GM10847 (cell line): ENCODE data around the gene FPR2.

Source experiments
- POLR2A ChIP-seq: IDR thresholded peaks from 2 replicates; pipeline ENCODE4 v1.6.1; 2011; ENCODE audit not compliant: insufficient read length; ENCODE audit errors: extremely low read depth

FPR2 gene

DNA sequence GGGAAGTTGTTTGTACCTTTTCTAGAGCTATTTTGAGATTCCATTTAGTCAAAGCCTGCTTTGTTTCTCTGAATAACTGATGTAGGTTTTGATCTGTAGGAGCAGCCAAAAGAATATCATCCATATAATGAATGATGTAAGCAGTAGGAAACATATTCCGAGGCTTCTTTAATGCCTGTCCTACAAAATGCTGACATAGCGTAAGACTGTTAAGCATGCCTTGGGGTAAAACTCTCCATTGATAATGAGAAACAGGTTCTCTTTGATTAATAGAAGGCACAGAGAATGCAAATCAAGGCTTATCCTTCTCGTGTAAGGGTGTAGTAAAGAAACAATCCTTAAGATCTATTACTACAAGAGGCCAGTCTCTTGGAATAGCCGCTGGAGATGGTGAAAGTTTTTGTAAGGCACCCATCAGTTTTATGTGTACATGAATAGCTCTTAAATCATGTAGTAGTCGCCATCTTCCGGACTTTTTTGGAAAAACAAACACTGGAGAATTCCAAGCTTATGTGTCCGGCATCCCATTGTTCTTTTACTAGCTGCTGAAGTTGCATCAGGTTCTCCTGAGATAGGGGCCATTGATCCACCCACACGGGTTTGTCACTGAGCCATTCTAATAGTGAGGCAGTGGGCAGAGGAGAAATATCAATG lies 47.5 kb downstream of the FPR2 start:
- no peak for TF ChIP-seq POLR2A

DNA sequence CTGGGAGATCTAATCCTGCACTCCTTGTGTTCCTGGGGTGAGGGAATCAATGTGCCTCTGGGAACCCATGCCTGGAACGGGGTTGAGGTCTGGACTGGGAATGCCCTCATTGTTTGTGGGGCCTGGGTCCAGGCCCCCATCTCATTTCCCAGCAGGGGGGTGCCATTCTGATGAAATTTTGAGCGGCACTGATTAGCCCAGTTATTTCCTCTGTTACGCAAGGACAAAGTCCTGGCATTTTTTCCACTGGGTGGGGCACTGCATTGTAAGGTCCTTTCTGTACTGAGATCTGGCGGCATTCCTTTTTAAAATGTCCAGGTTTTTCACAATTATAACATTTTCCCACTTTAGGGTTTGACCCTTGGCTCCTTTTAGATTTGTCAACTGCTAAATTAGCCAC lies 48.8 kb downstream of the FPR2 start:
- TF ChIP-seq POLR2A = no peak

DNA sequence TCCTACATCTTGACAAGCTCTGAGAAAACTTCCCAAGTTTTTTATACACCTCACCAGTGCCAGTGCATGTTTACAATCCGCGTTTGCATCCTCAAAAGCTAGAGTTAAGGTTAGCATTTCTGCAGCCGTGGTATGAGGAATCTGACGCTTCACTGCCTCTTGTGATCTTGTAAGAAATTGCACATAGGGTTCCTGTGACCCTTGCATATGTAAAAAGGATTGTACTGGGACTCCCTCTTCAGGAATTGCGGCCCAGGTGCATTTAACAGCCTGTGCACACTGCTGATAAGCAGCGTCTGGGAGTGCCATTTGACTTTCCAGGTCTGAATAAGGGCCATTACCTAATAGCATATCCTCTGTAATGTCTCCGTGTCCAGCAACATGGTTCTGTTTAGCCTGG lies 49.2 kb downstream of the FPR2 start:
- TF ChIP-seq POLR2A = no peak

DNA sequence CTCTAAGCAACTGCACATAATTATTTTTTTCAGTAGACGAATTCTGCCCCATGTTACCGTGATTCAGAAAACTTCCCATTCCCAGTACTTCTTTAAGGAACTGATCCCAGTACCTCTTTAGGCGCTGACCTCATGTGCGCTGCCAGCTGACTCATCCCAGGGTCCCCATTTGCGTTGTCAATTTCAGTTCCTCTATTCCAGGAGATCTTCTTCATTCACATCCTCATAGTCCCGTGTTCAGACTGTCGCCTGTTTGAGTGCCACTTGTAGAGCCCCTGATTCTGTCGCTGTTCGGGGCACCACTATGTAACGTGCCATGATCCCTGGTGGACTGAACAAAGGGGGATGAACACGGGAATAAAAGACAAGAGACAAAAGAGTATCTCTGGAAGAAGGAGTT lies 50.4 kb downstream of the FPR2 start:
- no peak for TF ChIP-seq POLR2A

DNA sequence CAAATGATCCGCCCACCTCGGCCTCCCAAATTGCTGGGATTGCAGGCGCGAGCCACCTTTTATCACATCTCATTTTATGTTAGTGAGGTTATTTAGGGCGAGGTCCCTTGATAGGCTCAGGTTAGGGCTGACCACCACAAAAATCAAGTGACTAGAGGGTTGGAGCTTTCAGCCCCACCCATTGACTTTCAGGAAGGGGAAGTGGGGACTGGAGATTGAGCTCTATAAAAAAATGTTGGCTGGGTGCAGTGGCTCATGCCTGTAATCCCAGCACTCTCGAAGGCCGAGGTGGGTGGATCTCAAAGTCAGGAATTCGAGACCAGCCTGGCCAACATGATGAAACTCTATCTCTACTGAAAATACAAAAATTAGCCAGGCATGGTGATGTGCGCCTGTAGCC lies 54.1 kb downstream of the FPR2 start:
- no peak for TF ChIP-seq POLR2A

DNA sequence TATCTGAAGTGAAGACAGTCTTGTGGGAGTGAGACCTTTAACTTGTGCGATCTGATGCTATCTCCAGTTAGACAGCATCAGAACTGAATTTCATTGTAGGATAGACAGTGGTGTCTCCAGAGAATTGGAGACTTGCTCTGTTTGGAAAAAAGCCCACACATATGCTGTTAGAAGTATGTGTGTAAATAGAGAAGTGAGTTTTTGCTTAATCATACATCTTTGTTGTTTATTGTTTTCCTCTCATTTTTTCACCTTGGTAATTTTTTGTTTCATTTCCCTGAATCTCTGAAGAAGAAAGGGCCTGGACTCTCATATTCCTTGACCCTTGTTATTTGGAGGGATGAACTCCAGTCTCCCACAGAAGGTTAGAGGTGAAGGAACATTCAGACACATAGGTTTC lies 55.7 kb downstream of the FPR2 start:
- TF ChIP-seq POLR2A = no peak

DNA sequence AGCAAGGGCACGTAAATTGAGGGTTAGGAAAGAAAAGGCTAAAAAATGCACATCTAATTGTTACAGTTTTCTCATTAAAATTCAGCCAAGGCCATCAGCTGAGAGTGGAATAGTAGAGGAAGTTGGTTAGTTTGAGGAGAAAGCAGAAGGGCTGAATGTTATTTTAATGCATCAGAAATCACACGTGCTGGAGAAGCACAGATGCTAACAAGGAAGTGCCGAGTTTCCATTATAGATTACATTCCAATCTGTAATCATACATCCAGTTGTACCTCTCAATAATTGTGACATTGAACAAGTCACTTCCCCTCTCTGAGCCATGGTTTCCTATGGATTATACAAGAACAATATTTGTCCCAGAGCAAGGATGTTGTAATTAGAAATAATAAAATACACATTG lies 59.0 kb downstream of the FPR2 start:
- no peak for TF ChIP-seq POLR2A
